GM12891 (cell line): ENCODE measurements around the gene PYROXD2.

Experiments
- POLR2A ChIP-seq: IDR thresholded peaks from 2 replicates; pipeline ENCODE4 v1.6.1; 2011; ENCODE audit warnings: low read depth, low read length, control low read depth
- POLR2AphosphoS5 ChIP-seq: IDR thresholded peaks from 2 replicates; pipeline ENCODE4 v1.6.1; 2011; ENCODE audit warnings: low read depth, low read length, control low read depth
- SPI1 ChIP-seq: IDR thresholded peaks from 2 replicates; pipeline ENCODE4 v1.6.1; 2011; ENCODE audit warnings: low read depth, low read length, control low read depth

DNA sequence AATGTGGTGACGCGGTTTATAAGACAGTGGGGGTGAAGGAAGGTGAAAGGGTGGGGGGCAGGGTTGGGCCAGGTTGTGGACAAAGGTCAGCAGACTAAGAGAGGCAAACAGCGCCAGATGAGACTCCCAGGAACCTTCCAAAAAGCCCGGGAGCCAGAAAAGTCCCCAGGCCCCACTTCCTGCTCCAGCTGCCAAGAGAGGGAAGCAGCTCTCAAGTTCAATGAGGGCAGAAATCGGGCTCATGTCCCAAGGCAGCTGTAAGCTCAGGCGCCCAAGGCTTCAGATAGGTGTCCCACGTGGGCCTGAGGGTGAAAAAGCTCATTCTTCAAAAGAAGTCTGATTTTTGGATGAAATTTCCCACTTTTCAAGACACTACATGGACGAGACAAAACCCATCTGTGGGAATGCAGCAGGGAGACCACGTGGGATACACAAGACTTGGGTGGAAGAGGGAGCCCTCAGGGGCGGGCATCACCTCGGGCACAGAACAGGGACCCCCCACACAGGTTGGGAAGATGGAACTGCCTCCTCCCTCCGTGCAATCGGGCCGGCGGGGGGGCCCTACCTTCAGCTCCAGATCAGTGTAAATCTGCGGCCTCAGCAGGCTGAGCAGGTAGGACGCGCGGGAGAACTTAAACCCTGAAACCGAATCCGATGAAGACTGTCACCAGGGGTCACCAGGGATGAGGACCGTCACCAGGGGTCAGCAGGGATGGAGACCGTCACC is 7.8 kb downstream of the PYROXD2 start:
- no peak for TF ChIP-seq POLR2AphosphoS5
- no peak for TF ChIP-seq POLR2A
- no peak for TF ChIP-seq SPI1
